ENCODE measurements around the gene RNF115.
"Not testable (repeated sequence)": the region's sequence is repeated elsewhere in the genome, so short reads cannot be mapped to it uniquely, and the experiment has no call there.

Gene RNF115

DNA sequence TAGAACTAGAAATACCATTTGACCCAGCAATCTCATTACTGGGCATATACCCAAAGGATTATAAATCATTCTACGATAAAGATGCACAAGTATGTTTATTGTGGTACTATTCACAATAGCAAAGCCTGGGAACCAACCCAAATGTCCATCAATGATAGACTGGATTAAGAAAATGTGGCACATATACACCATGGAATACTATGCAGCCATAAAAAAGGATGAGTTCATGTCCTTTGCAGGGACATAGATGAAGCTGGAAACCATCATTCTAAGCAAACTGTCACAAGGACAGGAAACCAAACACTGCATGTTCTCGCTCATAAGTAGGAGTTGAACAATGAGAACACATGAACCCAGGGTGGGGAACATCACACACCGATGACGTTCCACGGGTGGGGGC, 97.7 kb downstream of the RNF115 start:
- not testable (repeated sequence) for FAIRE-seq

DNA sequence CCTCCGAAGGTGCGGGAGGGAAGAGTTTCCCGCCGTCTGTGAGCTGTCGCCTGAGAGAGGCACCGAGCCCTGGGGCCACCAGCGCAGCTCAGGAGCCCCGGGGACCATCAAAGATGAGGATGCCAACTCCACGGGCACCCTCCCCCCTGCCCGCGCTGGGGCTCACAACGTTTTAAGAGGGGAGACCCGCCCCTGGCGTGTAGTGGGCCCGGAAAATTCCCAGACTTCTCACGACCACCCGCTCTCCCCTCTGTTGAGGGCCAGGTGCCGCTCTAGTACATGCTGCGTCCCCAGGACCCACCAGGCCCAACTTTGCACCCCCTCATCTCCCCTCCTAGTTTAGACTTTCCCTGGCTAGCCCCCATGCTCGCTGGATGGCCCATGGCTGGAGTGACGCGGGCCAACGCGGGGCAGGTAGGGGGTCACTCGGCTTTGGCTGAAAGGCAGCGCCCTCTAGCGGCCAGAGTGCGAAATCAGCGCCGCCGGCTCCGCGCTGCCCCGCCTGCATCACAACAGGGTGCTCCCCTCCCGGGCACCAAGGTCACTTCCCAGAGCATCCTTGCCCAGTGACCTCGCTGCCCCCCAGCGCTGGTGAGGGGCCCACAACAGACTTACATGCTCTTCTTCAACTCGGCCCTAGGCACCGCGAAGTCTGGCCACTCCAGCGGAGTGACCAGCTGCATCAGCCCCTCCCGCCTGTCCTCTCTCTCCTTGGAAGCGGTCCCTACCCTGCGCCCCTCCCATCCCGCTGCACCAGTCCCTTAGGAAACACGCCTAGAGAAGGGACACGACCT, 102.8 kb downstream of the RNF115 start:
- FAIRE-seq, result no peak

DNA sequence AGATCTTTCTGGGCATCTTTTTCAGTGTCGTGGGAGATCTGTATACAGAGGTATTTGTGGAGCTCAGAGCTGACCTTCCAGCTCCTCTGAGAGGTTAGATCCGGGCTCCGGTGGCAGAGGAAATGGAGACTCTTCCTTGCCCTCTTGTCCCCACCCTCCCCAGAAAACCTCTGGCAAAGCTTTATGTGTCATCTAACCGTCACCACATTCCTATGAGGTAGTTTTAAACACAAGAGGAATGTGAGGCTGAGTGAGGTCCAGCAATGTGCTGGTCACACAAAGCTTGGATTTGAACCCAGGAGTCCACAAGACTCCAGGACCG, 103.4 kb downstream of the RNF115 start:
- FAIRE-seq, result no peak

DNA sequence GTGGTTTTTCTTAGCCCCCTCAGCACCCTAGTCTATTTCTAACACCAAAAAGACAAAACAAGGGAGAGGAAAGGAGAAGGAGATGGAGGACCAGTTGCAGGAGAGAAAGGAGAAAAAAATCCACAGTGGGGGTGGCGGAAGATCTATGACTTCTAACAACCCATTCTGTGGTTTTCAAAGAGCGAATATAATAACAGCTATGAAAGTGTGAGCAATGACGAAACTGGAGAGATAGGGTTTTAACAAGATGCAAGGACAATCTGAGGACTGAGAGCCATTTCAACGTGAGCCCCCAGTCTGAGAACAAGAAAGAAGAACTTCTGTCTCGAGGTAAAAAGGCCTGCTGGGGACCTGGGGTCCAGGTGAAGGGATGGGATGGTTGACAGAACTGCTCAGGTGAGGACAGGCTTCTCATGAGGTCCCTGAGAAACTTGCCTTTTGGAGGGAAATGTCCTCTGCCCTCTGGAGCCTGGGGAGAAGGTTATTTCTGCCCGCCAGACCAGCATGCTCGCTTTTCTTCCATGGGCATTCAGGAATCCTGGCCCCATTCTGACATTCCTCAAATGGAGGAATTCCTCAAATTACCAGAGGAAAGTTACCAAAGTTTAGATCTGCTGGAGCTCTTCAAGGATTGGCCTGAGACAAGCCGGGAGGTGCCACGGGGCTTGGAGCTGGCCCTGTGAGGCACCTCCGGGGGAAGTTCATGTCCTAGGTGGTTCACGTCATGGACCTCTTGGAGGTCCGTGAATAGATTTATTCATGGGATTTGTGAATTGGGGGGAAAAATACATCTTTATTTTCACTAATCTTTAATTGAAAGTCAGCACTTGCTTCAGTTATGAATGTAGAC, 104.4 kb downstream of the RNF115 start, which contains the start of gene CD160:
TSS of gene CD160 (plus strand) at position 270 of the 850 bp plus-strand sequence. CDS start 8,829 bp downstream, outside the sequence.
- no peak for FAIRE-seq

DNA sequence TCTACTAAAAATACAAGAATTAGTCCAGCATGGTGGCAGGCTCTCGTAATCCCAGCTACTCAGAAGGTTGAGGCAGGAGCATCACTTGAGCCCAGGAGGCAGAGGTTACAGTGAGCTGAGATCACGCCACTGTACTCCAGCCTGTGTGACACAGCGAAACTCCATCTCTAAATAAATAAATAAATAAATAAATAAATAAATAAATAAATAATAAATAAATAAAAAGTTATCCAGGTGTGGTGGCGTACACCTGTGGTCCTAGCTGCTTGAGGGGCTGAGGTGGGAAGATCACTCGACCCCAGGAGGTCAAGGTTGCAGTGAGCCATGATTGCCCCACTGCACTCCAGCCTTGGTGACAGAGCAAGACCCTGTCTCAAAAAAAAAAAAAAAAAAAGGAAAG, 105.4 kb downstream of the RNF115 start:
- FAIRE-seq, result not testable (repeated sequence)

DNA sequence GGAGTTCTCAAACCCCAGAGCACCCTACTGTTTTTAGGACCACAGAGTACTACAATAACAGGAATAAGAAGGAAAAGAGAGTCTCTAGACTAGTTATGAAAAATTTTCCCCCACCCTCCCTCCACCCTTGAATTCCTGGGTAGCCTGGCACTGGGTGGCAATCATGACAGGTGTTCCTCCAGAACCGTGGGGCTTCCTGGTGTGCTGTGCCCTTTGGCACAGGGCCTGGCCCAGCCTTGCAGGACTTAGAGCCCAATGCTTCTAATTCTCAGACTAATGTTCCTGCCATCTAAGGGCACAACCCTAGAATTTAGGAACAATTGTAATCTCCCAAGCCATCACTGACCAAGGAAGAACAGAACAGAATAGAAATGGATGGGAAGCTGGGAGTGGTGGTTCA, 106.1 kb downstream of the RNF115 start:
- no peak for FAIRE-seq

DNA sequence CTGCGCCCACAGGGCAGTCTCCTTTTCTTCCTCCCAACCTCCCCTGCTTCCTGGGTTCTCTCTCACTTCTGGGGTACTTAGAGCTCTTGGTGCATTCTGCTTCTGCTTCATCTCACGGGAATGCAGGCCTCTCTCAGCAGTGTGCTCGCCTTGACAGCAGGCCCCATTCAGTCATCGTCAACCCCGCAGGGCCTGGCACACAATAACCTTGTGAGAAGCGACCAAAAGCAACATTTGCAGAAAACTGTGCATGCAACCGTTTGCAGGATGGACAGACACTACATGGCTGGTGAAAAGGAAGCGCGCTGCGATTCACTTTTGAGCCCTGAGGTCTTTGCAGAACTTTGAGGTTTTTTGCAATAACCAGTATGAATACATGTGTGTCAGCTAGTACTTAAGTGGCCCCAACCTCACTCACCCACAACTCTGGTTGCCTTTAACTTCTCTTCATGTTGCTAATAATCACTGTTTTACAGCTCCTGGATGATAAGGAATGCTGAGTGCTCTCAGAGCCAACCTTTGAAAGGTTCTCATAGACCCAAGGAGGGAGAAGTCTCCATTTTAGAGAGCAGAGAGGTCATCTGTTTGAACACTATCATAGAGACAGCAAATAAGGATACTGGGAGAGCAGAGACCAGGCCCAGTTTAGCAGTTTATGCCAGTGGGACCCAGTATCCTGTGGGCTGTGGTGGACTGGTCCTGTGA, 107.1 kb downstream of the RNF115 start:
- no peak for FAIRE-seq

DNA sequence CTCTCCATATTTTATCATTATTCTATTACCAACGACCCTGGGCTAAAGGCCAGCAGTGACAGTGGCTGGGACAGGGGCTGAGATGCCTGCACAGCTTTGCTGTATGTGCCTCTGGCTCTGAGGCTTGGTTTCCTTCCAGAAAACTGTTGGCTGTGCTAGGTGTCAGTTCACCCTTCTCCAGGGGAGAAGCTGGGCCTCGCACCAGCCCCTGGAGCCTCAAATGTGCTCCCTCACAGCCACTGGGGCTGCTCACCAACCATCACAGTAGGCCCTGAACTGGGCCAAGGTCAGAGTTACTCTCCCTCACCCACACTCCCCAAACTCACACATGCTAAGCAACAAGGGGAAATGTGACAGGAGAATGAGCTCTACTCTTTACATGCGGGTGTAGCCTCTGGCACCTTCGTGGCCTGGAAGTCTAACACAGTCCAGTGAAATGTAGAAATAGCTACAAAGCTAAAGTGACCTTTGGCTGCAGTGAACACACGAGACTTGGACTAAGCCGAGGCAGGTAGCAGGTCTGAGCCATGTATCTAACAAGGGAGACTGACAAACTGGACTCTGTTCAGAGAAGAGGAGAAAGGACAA, 109.3 kb downstream of the RNF115 start:
- no peak for FAIRE-seq

DNA sequence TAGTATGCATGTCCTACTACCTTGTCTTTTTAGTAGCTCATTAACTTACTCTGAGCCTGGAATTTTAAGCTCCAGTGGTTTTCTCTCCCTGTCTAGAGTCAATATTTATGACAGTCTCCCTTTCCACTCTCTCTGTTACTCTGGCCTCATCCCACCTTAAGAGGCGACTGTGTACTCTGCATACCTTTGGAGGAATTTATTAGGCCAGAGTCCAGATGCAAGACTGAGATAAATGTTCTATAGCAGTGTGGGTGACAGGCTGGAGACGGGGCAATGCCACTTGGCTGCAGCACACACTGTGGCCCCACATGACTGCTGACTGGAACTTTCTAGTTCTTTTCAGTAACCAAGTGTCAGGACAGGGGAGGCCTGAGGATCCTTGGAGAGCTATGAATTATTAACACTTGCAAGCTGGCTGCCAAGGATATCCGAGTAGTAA, 112.7 kb downstream of the RNF115 start:
- peak; percentile 24 for FAIRE-seq

DNA sequence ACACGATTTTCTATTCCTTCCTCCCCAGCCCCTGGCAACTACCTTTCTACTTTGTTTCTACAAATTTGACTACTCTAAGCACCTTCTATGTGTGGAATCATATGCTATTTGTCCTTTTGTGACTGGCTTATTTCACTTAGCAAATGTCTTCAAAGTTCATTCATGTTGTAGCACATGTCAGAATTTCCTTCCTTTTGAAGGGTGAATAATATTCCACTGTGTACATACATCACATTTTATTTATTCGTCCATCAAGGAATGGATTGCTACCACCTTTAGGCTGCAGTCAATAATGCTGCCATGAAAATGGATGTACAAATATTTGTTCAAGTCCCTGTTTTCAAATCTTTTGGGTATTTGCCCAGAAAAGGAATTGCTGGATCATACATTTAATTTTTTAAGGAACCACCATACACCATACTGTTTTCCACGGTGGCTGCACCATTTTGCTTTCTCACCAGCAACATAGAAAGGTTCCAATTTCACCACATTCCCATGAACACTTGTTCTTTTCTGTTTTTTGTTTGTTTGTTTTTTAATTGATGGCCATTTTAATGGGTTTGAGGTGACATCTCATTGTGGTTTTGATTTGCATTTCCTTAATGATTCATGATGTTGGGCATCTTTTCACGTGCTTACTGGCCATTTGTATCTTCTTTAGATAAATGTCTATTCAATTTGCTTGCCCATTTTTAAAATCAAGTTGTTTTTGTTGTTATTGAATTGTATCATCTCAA, 113.4 kb downstream of the RNF115 start:
- peak; percentile 71 for FAIRE-seq

DNA sequence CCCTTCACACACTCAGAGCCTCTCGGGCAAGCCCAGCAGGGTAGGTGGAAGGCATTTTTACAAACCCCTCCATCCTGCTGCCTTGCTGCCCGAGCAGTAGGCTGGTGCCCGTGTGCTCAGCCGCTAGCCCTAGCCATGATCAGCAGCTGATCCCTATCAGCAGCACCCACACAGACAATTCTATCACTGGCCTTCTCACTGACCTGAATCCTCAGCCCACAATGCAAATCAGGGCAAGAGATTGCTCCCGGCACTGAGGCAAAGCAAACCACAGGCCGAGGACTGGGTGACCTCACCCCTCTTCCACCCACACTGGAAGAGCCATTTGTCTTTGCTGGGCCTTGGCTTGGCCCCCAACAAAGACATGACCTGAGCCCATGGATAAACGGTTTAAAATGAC, 115.8 kb downstream of the RNF115 start:
- no peak for FAIRE-seq

DNA sequence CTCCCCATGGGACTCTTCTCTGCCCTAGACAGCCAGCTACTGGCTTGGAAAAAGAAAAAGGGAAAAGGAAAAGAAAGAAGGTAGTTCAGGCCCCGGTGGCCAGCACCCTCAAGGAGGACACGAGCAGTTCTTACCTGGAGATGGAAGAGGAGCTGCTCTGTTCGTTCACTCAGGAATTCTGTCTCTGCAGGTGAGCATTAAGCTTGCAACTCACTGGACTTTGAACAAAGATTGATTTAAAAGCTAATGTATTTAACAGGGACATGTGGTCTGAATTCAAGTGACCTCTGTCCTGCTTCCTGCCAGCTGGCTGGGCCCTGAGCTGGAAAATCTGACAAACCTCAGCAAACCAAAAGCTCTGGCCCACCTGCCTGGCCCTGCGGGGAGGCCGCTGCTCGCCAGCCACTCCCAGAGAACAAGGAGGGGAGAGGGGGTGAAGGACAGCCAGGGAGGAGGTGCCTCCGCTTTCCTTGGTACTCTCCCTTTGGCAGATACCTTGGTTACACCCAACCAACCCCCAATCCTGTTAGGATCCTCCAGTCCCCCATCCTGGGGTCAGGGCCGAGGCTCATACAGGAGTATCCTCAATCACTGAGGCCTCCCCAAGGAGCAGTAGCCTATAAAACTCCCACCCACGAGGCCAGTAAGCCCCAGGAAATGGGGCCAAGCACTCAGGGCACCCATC, 116.6 kb downstream of the RNF115 start, which contains the start of gene PDZK1:
TSS of gene PDZK1 (minus strand) at position 186 of the 685 bp plus-strand sequence. CDS start 19,347 bp downstream, outside the sequence.
- peak; percentile 93 for FAIRE-seq

DNA sequence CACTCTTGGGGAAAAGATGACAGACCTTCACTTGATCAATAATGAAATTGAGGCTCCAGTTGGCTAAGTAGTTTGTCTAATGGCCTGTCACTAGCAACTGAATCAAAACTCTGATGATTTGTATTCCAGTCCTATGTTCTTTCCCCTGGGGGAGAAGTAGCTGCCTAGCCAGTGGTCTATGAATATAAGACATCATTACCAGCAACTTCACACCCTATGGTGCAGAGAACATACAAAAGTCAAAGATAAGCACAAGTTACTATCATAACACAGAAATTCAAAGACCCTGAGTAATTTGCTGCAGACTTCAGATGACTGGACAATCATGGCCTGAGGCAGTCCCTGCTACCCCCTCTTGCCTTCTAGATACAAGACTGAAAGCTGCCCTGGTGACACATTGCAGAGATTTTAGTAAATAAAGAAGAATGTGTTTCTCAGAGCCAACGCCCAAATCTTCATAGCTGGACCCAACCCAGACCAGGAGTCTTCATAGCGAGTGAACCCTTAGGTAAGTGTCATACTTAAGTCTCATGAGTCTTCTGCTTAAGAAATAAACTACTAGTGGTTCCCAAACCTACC, 117.7 kb downstream of the RNF115 start:
- FAIRE-seq, result no peak

DNA sequence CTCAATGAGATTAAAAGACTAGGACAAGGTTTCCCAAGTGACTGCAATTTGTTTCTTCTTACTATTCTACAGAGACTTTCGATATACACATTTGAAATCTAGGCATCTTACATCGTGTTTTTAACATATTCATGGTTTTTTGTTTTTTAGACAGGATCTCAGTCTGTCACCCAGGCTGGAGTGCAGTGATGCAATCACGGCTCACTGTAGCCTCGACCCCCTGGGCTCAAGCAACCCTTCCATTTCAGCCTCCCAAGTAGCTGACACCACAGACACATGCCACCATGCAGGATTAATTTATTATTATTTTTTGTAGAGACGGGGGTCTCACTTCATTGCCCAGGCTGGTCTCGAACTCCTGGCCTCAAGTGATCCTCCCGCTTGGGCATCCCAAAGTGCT, 118.3 kb downstream of the RNF115 start:
- no peak for FAIRE-seq

DNA sequence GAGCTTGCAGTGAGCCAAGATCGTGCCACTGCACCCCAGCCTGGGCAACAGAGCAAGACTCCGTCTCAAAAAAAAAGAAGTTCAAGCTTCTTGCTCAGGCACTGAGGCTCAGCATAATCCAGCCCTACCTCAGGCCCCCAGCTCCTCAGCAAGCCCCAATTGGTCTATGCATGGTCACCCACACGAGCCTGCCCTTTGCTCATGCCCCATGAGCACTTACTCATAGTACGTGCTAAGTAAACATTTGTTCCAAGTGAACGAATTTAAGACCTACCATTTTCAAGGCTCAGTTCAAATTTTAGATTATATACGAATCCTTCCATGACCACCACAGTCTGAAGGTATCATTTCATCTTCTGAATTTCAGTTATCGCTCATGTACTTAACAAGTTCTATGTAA, 121.1 kb downstream of the RNF115 start:
- no peak for FAIRE-seq

DNA sequence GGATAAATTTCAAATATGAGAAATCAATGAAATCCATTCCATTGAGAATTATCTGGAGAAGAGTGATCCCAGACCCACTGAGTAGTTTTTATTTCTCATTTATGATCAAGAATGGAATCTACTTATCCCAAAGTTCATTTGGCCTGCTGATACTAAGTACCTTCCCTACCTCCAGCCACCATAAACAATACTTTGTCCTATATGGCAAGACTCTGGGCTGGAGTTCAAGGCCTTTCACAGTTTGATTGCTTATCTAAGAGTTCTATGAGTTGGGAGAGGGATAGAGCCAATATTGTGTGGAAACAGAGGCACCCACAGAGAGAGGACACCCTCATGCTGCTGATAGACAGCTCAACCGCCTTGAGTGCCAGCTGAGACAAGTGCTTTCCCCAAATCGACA, 121.8 kb downstream of the RNF115 start:
- no peak for FAIRE-seq

DNA sequence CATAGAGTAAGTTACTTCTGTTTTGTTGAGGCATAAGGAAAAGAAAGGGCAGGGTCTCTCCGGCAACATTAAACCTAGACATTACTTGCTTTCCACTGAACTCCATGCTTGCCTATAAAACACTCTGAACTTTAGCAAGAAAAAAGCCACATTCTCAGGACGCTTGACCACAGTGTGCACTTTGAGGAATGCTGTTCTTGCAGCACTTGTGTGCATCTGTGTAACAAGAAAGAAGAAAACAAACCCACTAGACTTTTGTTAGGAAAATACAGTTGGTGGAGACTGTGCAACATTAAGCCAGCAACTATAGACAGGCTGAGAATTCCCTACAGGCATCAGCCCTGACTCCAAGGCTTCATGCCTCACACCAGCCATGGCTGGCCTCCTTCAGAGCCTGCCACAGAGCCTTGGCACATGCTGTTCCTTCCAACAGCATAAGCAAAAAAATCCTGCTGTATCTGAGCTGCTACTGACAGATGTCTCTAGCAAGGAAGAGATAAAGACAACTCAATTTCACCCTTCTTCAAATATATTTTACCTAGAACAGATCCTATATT, 122.5 kb downstream of the RNF115 start:
- FAIRE-seq, result no peak

DNA sequence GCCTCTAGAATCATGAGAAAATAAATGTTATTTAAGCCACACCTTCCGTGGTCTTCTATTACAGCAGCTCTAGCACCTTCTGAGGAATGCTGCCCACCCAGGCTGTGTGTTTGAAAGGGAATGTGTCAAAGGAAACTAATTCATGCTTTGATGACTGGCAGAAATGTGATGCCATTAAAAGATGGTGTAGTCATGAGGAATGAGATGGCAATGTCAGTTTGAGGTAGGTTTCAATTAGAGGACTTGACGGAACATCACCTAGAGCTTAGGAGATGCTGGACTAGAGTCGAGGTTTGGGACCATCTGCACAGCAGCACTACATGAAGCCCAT, 127.3 kb downstream of the RNF115 start:
- FAIRE-seq, result no peak

DNA sequence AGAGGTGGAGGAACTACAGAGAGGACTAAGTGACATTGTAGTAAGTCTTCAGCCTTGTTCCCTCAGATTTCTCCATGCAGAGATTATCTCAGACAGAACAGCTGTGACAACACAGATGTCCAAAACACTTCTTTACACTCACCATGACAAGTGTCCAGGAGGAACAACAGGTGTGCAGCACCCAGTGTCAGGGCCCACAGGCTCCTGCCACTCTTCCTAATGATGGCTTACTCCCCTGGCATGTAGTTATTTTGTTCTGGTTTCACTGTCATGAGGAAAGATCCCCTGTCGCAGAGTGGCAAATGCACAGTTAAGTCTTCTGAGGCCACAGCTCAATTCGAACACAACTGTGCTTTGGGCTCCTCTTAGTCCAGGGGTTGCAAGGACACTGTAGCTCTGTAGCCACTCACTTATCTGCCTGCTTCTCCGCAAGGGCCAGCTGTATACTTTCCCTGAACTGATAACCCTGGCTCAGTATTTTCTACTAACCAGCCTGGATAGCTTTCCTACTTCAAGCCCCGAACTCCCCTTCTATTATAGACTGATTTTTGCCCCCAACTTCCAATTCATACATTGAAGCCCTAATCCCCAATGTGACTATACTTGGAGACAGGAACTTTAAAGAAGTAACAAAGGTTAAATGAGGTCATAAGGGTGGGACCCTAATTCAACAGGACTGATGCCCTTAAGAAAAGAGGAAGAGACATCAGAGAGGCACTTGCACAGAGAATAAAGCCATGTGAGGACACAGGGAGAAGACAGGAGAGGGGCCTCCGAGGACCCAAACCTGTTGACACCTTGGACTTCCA, 127.9 kb downstream of the RNF115 start:
- FAIRE-seq, result no peak
